OCI-LY1 (cell line): ENCODE measurements around the gene COG2.

Source experiments
- H2AFZ ChIP-seq: fragments of 200-600 bp; sonication (generic), shearing (Covaris generic); 2 replicates; pipeline ENCODE4 v1.6.0; 2014; ENCODE audit warnings: antibody characterized with exemption, mild to moderate bottlenecking, low read length
- H3F3A ChIP-seq: fragments of 200-600 bp; sonication (generic), shearing (Covaris generic); 2 replicates; pipeline ENCODE4 v1.6.0; 2014; ENCODE audit warnings: mild to moderate bottlenecking, antibody characterized with exemption, low read length, moderate library complexity; ENCODE audit not compliant: insufficient read depth
- H3K27ac ChIP-seq: fragments of 200-600 bp; sonication (generic); 2 replicates; pipeline ENCODE4 v1.5.1; 2014; ENCODE audit warnings: low read length, mixed run types, mild to moderate bottlenecking, low read depth; ENCODE audit not compliant: poor library complexity, severe bottlenecking
- H3K27me3 ChIP-seq: fragments of 200-600 bp; sonication (generic); 2 replicates; pipeline ENCODE4 v1.6.0; 2014; ENCODE audit warnings: antibody characterized with exemption, mild to moderate bottlenecking, low read length, moderate library complexity; ENCODE audit not compliant: insufficient read depth
- H3K36me3 ChIP-seq: fragments of 200-600 bp; sonication (generic); 2 replicates; pipeline ENCODE4 v1.6.1; 2014; ENCODE audit warnings: mild to moderate bottlenecking, antibody characterized with exemption, low read length, moderate library complexity, mixed read lengths; ENCODE audit not compliant: insufficient read depth
- H3K4me1 ChIP-seq: fragments of 200-600 bp; sonication (generic); 2 replicates; pipeline ENCODE4 v1.5.1; 2014; ENCODE audit warnings: mild to moderate bottlenecking, low read length, moderate library complexity; ENCODE audit not compliant: insufficient read depth, severe bottlenecking
- H3K4me2 ChIP-seq: fragments of 200-600 bp; sonication (generic), shearing (Covaris generic); 2 replicates; pipeline ENCODE4 v1.6.1; 2014; ENCODE audit warnings: low read length
- H3K4me3 ChIP-seq: fragments of 200-600 bp; sonication (generic); 2 replicates; pipeline ENCODE4 v1.5.1; 2014; ENCODE audit warnings: low read length, low read depth, mild to moderate bottlenecking, mixed read lengths; ENCODE audit not compliant: poor library complexity, severe bottlenecking
- H3K79me2 ChIP-seq: fragments of 200-600 bp; shearing (Covaris generic); 2 replicates; pipeline ENCODE4 v1.6.1; 2016; ENCODE audit warnings: mixed run types, low read length, mixed read lengths; ENCODE audit not compliant: insufficient read depth
- H3K9ac ChIP-seq: fragments of 200-600 bp; sonication (generic), shearing (Covaris generic); 2 replicates; pipeline ENCODE4 v1.6.1; 2014; ENCODE audit warnings: mild to moderate bottlenecking, low read length, mixed read lengths
- H3K9me2 ChIP-seq: fragments of 200-600 bp; sonication (generic), shearing (Covaris generic); 2 replicates; pipeline ENCODE4 v1.6.1; 2014; ENCODE audit warnings: low read depth, mild to moderate bottlenecking, low read length, mixed read lengths
- H3K9me3 ChIP-seq: fragments of 200-600 bp; shearing (Covaris generic); 2 replicates; pipeline ENCODE4 v1.6.1; 2014; ENCODE audit warnings: low read length, mixed read lengths
- H4K20me1 ChIP-seq: fragments of 200-600 bp; sonication (generic), shearing (Covaris generic); 2 replicates; pipeline ENCODE4 v1.6.0; 2016; ENCODE audit warnings: mild to moderate bottlenecking, low read length; ENCODE audit not compliant: insufficient read depth
- EZH2 ChIP-seq: fragments of 200-600 bp; sonication (generic), shearing (Covaris generic); IDR thresholded peaks from 2 replicates; pipeline ENCODE4 v1.8.0; 2017; ENCODE audit warnings: borderline replicate concordance, mixed run types, mild to moderate bottlenecking, antibody characterized with exemption, low read length, moderate library complexity, mixed read lengths
- TF ChIP-seq, protein P1 (sequence below): fragments of 200-600 bp; sonication (generic), shearing (Covaris generic); IDR thresholded peaks from 2 replicates; pipeline ENCODE4 v1.5.1; 2017; ENCODE audit warnings: mild to moderate bottlenecking, antibody characterized with exemption, low read length, moderate library complexity, mixed read lengths

Gene COG2

DNA sequence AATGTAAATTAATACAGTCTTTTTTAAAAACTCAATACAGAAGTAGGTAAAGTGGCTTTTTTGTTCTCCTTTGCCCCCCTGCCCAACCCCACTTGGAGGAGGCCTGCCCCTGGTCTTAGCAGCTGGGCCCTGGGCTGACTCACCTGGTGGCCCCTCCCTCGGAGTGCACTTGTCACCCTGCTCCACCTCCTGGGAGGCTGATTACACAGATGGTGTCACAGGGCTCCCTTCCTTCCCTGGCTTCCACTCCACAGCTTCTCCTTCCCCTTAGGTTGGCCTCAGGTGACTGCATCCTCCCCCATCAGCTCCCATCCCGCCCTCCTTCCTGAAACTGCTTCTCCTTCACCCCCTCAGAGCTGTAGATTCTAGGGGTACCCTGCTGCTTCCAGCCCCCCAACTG lies 93.2 kb downstream of the COG2 start:
- H3K9me3 ChIP-seq: 0 out of 2 replicates have a peak, but pooled peaks cover 2% of the 10 kb centered on the region
- no peak overlapping the region for H3K4me2 ChIP-seq
- H3K4me3 ChIP-seq: no peak overlapping the region
- no peaks in the 10 kb centered on the region for H3K4me1 ChIP-seq
- H2AFZ ChIP-seq: no peak overlapping the region
- no peak overlapping the region for H3K9ac ChIP-seq
- H3K9me2 ChIP-seq: no peaks in the 10 kb centered on the region
- H3K79me2 ChIP-seq: no peaks in the 10 kb centered on the region
- H3K36me3 ChIP-seq: no peaks in the 10 kb centered on the region
- no peaks in the 10 kb centered on the region for H4K20me1 ChIP-seq
- H3K27ac ChIP-seq: no peak overlapping the region
- TF ChIP-seq EZH2: no peak
- TF ChIP-seq, protein P1, sequence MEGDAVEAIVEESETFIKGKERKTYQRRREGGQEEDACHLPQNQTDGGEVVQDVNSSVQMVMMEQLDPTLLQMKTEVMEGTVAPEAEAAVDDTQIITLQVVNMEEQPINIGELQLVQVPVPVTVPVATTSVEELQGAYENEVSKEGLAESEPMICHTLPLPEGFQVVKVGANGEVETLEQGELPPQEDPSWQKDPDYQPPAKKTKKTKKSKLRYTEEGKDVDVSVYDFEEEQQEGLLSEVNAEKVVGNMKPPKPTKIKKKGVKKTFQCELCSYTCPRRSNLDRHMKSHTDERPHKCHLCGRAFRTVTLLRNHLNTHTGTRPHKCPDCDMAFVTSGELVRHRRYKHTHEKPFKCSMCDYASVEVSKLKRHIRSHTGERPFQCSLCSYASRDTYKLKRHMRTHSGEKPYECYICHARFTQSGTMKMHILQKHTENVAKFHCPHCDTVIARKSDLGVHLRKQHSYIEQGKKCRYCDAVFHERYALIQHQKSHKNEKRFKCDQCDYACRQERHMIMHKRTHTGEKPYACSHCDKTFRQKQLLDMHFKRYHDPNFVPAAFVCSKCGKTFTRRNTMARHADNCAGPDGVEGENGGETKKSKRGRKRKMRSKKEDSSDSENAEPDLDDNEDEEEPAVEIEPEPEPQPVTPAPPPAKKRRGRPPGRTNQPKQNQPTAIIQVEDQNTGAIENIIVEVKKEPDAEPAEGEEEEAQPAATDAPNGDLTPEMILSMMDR: no peak
- H3K27me3 ChIP-seq: no peaks in the 10 kb centered on the region
- no peaks in the 10 kb centered on the region for H3F3A ChIP-seq

DNA sequence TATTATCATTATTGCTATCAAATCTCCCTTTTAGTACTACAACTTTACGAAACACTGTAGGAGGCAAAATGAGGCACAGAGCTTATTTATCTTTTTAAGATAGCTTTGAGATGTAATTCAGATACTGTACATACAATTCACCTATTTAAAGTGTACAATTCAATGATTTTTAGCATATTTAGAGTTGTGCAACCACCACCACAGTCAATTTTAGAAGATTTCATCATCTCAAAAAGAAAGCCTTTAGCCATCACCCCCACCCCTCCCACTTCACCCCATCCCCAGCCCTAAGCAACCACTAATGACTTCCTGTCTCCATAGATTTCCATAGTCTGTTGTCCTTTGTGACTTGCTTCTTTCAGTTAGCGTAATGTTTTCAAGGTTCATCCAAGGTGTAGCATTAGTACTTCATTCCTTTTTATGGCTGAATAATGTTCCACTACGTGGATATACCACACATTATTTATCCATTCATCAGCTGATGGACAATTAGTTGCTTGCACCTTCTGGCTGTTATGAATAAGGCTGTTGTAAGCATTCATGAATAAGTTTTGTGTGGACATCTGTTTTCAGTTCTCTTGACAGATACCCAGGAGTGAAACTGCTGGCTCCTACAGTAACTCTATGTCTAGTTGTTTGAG lies 95.5 kb downstream of the COG2 start:
- no peak overlapping the region for H3K4me2 ChIP-seq
- H3F3A ChIP-seq: no peaks in the 10 kb centered on the region
- H3K4me3 ChIP-seq: no peak overlapping the region

DNA sequence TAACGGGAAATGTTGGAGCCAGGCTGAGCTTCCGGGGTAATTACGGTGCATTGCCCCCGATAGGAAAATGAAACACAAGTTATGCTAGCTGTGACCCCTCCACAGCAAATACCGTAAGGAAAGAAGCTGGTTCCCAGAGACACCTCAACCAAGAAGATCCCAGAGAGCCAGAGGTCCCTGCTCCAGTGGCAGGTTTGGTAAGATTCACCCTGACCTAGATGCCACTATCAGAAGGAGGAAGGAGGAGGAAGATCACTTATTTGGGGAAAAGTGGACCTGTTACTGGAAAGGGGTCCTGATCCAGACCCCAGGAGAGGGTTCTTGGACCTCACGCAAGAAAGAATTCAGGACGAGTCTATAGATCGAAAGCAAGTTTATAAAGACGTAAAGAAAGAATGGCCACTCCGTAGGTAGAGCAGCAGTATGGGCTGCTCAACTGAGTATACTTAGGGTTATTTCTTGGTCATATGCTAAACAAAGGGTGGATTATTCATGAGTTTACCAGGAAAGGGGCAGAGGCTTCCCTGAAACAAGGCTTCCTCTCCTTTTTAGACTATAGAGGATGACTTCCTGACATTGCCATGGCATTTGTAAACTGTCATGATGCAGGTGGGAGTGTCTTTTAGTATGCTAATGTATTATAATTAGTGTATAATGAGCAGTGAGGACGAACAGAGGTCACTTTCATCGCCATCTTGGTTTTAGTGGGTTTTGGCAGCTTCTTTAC lies 97.4 kb downstream of the COG2 start:
- no peaks in the 10 kb centered on the region for H3K4me1 ChIP-seq
- H3K9me3 ChIP-seq: 0 out of 2 replicates have a peak, but pooled peaks cover 2% of the 10 kb centered on the region
- no peaks in the 10 kb centered on the region for H3K79me2 ChIP-seq
- H3K9me2 ChIP-seq: no peaks in the 10 kb centered on the region
- no peaks in the 10 kb centered on the region for H3K36me3 ChIP-seq
- H4K20me1 ChIP-seq: no peaks in the 10 kb centered on the region
- H3F3A ChIP-seq: no peaks in the 10 kb centered on the region
- no peaks in the 10 kb centered on the region for H3K27me3 ChIP-seq
- H2AFZ ChIP-seq: no peak overlapping the region
- TF ChIP-seq, protein P1: no peak
- TF ChIP-seq EZH2: no peak
- H3K4me2 ChIP-seq: no peak overlapping the region
- no peak overlapping the region for H3K27ac ChIP-seq
- H3K4me3 ChIP-seq: no peak overlapping the region
- no peak overlapping the region for H3K9ac ChIP-seq

More for the DNA sequence above, 95.5 kb downstream of the COG2 start:
- Histone ChIP-seq H3K27ac (no peak overlapping the region), H4K20me1 (no peaks in the 10 kb centered on the region), H3K9ac (no peak overlapping the region), H3K9me3 (0 out of 2 replicates have a peak, but pooled peaks cover 2% of the 10 kb centered on the region), H3K9me2 (no peaks in the 10 kb centered on the region), H3K36me3 (no peaks in the 10 kb centered on the region), H3K4me1 (no peaks in the 10 kb centered on the region), H2AFZ (no peak overlapping the region), H3K27me3 (no peaks in the 10 kb centered on the region), H3K79me2 (no peaks in the 10 kb centered on the region)
- TF ChIP-seq, protein P1: no peak
- TF ChIP-seq EZH2: no peak
